Measurements from ENCODE around the gene FIG4. TPM values are rescaled to one million over a fixed set of nuclear protein-coding genes. Genes with fewer than 3 reads are reported as not detected.

Gene FIG4
- total RNA-seq, 1 experiment from 2014 or later: 15.7 TPM

GRCh38 chr6:109834595-109835437, 143.7 kb downstream of the FIG4 start:
- no peak overlapping the region for H2AFZ ChIP-seq (ENCODE audit: low read depth, low read length, poor library complexity, severe bottlenecking)
- H3K27ac ChIP-seq (ENCODE audit: low read depth, low read length): no peak overlapping the region
- H4K20me1 ChIP-seq (ENCODE audit: insufficient read depth): no peaks in the 10 kb centered on the region
- no peaks in the 10 kb centered on the region for H3K4me1 ChIP-seq (ENCODE audit: control insufficient read depth in 1 of 2, insufficient read depth in 2 of 2, low read length in 2 of 2)
- ATAC-seq (no peak), DNase-seq (ENCODE audit: low read depth, low spot score) (no peak)
- intact Hi-C loops (cut with micrococcal nuclease): no loop called here
- BruUV-seq (replicated peaks): no TSS peak
- H3K4me3 ChIP-seq (replicated peaks in 1 of 2; ENCODE audit: low read depth in 1 of 2, low read length in 2 of 2): no peak overlapping the region
- H3K36me3 ChIP-seq (ENCODE audit: control insufficient read depth in 1 of 2, insufficient read depth in 2 of 2, low read length in 2 of 2): no peaks in the 10 kb centered on the region
- H3K9ac ChIP-seq (ENCODE audit: low read length): no peak overlapping the region
- no peaks in the 10 kb centered on the region for H3K79me2 ChIP-seq (ENCODE audit: insufficient read depth, low read length)
- H3K9me2 ChIP-seq (ENCODE audit: insufficient read depth): no peaks in the 10 kb centered on the region
- TF ChIP-seq CEBPB (IDR thresholded peaks at IDR 0.05; ENCODE audit: low read depth): no peak
- no peak for TF ChIP-seq REST (IDR thresholded peaks at IDR 0.05; ENCODE audit: low read depth)
- TF ChIP-seq ZNF274 (IDR thresholded peaks at IDR 0.05; ENCODE audit: low read depth, low read length): no peak
- no peak for TF ChIP-seq RAD21 (IDR thresholded peaks at IDR 0.05; ENCODE audit: low read depth)
- no peak for TF ChIP-seq SP1 (IDR thresholded peaks at IDR 0.05; ENCODE audit: low read depth)
- no peak for TF ChIP-seq POLR2A (IDR thresholded peaks at IDR 0.05; ENCODE audit: borderline replicate concordance, extremely low read depth, insufficient read depth, insufficient read length)
- CTCF ChIA-PET: no interaction called here
- no peaks in the 10 kb centered on the region for H3K27me3 ChIP-seq (ENCODE audit: insufficient read depth, low read length)
- no peak overlapping the region for H3K4me2 ChIP-seq (ENCODE audit: low read length)
- H3K9me3 ChIP-seq (ENCODE audit: control insufficient read depth in 1 of 2, insufficient read depth in 1 of 2, low read depth in 1 of 2, low read length in 2 of 2): no peaks in the 10 kb centered on the region
- RAD21 ChIA-PET (ENCODE audit: low non-redundant PET in 1 of 2, low total read pairs in 2 of 2, uncharacterized antibody in 2 of 2, unreplicated experiment in 2 of 2): no interaction called here
- POLR2A ChIA-PET: no interaction called here

All from HCT116 (cell line).